GM21423 (cell line): ENCODE data around the gene S100A16.
"Not testable (repeated sequence)": the region's sequence is repeated elsewhere in the genome, so short reads cannot be mapped to it uniquely, and the experiment has no call there.

ENCODE experiments used
- ATAC-seq: cut with Tn5 transposase; IDR thresholded peaks from one replicate; pipeline ENCODE4 v1.9.1; 2021; ENCODE audit warnings: mild to moderate bottlenecking, moderate library complexity; ENCODE audit not compliant: unreplicated experiment

Gene S100A16

DNA sequence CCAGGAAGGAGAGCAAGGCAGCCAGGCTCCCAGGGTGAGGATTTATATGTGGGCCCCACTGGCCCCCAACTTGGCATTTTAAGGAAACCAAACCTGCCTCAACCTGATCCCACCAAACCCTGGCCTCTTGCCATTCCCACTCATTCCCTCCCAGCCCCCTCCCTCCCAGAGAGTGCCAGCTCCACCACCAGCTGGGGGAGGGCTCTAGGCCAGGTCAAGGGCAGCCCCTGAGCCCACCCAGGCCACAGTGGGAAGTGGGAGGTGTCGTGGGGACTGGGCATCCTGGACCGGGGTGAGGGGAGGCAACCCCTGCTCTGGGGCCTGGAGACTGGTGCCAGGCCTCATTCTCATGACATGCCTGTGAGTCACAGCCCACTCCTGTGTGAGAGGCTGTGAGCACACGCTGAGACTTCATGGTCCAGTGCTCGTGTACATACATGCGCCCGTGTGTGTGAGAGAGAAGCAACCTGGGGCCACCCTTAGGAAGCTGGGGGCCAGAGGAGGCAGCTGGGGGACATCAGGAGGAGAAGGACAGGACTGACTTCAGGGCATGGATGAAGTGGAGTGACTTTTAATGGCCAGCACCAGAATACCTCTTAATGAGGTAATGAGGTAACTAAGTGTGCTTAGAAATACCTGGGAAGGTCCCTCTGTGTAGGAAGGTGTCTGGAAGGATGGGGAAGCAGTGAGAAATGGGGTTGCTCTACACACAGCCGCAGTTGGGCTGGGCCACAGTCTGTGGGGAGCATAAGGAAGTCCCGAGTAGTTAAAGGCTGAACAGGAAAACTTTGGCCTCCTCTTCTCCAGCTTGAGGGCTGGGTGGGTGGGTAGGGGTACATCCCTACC lies 47.2 kb downstream of the S100A16 start, which contains the start of gene S100A2:
Gene S100A2, minus strand, starts transcription at position 316 of the 846 bp plus-strand sequence. CDS start 1,967 bp downstream, outside the sequence.
- no peak for ATAC-seq

DNA sequence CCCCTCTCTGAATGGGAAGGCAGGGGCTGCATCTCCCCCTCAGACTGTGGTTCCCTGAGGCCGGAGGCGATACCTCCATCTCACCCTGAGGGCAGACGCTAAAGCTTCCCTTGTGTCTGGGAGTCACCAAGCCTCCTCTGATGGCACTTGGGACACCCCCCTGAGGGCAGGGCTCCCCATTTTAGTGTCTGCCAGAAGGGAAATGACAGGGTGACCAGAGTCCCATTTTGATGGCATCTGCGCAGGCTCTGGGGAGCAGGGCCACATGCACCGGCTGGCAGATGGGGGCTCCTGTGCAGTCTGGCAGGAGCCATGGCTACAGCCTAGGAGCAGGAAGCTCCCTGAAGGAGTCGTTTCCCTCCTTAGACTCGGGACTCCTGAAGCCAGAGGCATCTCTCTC lies 48.9 kb downstream of the S100A16 start:
- no peak for ATAC-seq

DNA sequence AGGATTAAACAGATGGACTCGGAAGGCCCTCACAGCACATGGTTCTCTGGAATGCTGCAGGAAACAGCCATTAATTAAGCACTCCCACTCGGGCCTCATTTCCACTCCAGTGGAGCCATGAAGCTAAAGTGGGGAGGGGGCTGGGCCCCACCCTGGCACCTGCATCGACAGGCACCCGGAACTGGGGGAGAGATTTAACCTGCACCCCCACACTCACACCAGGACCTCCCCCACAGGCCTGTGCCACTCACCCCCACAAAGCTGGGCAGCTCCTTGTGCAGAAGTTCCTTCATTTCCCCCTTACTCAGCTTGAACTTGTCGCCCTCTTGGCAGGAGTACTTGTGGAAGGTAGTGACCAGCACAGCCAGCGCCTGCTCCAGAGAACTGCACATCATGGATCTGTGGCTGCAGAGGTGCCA lies 49.4 kb downstream of the S100A16 start:
- ATAC-seq = no peak

DNA sequence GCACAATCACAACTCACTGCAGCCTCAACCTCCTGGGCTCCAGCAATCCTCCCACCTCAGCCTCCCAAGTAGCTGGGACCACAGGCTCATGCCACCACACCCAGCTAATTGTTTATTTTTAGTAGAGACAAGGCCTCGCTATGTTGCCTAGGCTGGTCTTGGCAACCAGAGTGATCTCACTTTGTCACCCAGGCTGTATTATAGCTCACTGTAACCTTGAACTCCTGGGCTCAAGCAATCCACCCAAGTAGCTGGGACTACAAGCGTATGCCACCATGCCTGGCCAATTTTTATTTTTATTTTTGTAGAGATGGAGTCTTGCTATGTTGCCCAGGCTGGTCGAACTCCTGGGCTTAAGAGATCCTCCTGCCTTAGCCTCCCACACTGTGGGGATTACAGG lies 50.9 kb downstream of the S100A16 start:
- ATAC-seq = not testable (repeated sequence)

DNA sequence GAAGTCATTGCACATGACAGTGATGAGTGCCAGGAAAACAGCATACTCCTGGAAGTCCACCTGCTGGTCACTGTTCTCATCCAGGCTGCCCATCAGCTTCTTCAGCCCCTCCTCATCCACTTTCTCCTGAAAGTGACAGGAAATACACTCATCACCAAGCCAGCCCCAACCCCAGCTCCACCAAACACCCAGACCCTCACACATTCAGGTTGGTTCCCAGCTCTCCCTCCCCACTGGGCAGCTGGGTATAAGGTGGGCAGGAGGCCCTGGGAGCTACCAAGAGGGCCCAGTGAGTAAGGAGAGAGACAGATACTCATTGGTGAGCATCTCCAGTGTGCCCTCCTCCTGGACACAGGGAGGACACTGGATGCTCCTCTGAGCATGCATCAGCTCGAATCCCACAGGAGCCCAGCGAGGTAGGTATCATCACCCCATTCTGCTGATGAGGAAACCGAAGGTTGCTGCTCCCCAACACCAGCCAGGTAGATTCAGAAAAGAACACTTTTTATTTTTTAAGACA lies 51.4 kb downstream of the S100A16 start:
- ATAC-seq = no peak

DNA sequence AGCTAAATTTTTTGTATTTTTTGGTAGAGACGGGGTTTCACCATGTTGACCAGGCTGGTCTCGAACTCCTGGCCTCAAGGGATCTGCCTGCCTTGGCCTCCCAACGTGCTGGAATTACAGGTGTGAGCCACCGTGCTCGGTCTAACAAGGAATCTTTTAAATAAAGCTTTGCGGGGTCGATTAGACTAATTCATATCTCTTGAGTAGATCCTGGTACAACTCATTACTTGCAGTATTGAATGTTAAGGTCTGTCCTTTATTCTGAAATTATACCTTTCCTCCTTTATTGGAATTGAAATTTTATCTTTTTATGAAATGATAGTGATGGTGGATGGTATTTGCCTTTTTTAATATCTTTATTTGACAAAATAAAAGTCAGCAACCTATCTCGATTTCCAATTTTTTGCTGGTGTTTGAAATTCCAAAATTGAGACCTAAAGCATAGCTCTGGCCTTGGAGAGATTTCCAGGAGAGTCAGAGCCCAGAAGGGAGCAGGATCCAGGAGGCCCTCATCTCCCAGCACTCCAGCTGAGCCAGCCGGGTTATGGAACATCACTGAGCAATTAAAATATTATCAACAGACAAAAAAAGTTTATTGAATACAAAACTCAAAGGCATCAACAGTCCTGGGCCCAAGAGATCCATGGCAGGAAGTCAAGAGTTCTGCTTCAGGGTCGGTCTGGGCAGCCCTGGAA lies 52.0 kb downstream of the S100A16 start:
- ATAC-seq = no peak

DNA sequence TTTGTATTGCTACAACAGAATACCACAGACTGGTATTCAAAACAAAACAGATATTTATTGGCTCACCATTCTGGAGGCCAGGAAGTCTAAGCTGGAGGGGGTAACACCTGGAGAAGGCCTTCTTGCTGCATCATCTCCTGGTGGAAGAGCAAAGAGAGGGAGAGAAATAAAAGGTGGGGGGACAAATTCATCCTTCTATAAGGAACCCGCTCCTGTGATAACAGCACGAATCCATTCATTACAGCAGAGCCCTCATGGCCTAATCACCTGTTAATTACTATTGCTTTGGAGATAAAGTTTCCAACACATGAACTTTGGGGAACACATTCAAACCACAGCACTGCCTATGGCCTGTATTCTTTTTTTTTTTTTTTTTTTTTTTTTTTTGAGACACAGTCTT lies 52.7 kb downstream of the S100A16 start:
- ATAC-seq = no peak

DNA sequence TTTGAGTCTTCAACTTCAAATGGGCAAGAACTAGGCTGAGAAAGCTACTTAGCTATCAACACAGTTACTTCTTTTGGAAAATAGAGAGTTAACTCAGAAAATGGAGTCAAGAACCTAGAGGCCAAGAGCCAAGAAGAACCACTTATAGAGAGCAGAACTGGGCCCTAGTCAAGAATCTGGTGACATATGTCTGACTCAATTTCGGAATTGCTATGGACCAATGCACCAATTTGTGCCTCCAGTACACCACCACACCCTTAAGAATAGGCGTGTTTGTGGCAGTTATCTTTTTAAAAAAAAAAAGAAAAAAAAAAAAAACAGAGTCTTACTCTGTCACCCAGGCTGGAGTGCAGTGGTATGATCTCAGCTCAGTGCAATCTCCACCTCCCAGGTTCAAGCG lies 55.1 kb downstream of the S100A16 start:
- ATAC-seq = no peak
